Myocyte (in vitro differentiated cells): Measurements from ENCODE around the gene ASIP. TPM values are rescaled to one million over a fixed set of nuclear protein-coding genes. Genes with fewer than 3 reads are reported as not detected.
"Not testable (repeated sequence)": the region's sequence is repeated elsewhere in the genome, so short reads cannot be mapped to it uniquely, and the experiment has no call there.

Experiments
- DNase-seq: peaks from one replicate; pipeline ENCODE4 v3.0.0-alpha.2; 2012; ENCODE audit warnings: low read depth
- total RNA-seq: library from RNA; depleted of rRNA; stranded (reverse); fragments of >200 nt; gene quantifications from 2 replicates; pipeline ENCODE4 v1.2.3, GENCODE V29; 2014

The ASIP gene
- total RNA-seq, 1 donor from 2014 or later, result not detected

GRCh38 chr20:34242879-34243278 is 1.7 kb downstream of the ASIP start:
- no peak for DNase-seq

GRCh38 chr20:34243377-34243776 is 2.2 kb downstream of the ASIP start:
- no peak for DNase-seq

GRCh38 chr20:34246126-34246626 is 5.0 kb downstream of the ASIP start:
- DNase-seq, result no peak

GRCh38 chr20:34249291-34249690 is 8.1 kb downstream of the ASIP start:
- peak; percentile 86 for DNase-seq

- DNase-seq, result peak; percentile 48
These were observed 8.8 kb downstream of the ASIP start for GRCh38 chr20:34250005-34250404.

GRCh38 chr20:34251619-34252018 is 10.4 kb downstream of the ASIP start:
- no peak for DNase-seq

GRCh38 chr20:34252431-34253086 is 11.3 kb downstream of the ASIP start:
- DNase-seq, result not testable (repeated sequence)

GRCh38 chr20:34254979-34255378 is 13.8 kb downstream of the ASIP start:
- no peak for DNase-seq

- DNase-seq, result no peak
These were observed 15.5 kb downstream of the ASIP start for GRCh38 chr20:34256629-34257124.

- DNase-seq, result no peak
These were observed 19.2 kb downstream of the ASIP start for GRCh38 chr20:34260208-34260942.

- no peak for DNase-seq
These were observed 21.5 kb downstream of the ASIP start for GRCh38 chr20:34262488-34263288.

- DNase-seq, result not testable (repeated sequence)
These were observed 22.2 kb downstream of the ASIP start for GRCh38 chr20:34263468-34263867.

GRCh38 chr20:34264141-34264540 is 22.9 kb downstream of the ASIP start:
- DNase-seq, result no peak

- DNase-seq, result no peak
These were observed 26.9 kb downstream of the ASIP start for GRCh38 chr20:34268145-34268544.

GRCh38 chr20:34268851-34269636 is 27.8 kb downstream of the ASIP start:
- no peak for DNase-seq

- DNase-seq, result peak; percentile 50
These were observed 28.9 kb downstream of the ASIP start for GRCh38 chr20:34269996-34270627.

- peak; percentile 67 for DNase-seq
These were observed 30.7 kb downstream of the ASIP start for GRCh38 chr20:34271956-34272355.

GRCh38 chr20:34274694-34275093 is 33.5 kb downstream of the ASIP start:
- no peak for DNase-seq

GRCh38 chr20:34281177-34281576 is 40.0 kb downstream of the ASIP start:
- no peak for DNase-seq

- DNase-seq, result no peak
These were observed 40.8 kb downstream of the ASIP start for GRCh38 chr20:34282041-34282440.
